Globus pallidus (tissue), 1 donor: ENCODE results near the gene SEC24C.
A peak's percentile ranks its signal among the peaks of the same experiment; 100 is the strongest.
"Not testable (repeated sequence)": the region's sequence is repeated elsewhere in the genome, so short reads cannot be mapped to it uniquely, and the experiment has no call there.

ENCODE experiments used
- DNase-seq: peaks from one replicate; pipeline ENCODE4 v3.0.0-alpha.2; 2015; ENCODE audit warnings: low spot score

The SEC24C gene, protein sequence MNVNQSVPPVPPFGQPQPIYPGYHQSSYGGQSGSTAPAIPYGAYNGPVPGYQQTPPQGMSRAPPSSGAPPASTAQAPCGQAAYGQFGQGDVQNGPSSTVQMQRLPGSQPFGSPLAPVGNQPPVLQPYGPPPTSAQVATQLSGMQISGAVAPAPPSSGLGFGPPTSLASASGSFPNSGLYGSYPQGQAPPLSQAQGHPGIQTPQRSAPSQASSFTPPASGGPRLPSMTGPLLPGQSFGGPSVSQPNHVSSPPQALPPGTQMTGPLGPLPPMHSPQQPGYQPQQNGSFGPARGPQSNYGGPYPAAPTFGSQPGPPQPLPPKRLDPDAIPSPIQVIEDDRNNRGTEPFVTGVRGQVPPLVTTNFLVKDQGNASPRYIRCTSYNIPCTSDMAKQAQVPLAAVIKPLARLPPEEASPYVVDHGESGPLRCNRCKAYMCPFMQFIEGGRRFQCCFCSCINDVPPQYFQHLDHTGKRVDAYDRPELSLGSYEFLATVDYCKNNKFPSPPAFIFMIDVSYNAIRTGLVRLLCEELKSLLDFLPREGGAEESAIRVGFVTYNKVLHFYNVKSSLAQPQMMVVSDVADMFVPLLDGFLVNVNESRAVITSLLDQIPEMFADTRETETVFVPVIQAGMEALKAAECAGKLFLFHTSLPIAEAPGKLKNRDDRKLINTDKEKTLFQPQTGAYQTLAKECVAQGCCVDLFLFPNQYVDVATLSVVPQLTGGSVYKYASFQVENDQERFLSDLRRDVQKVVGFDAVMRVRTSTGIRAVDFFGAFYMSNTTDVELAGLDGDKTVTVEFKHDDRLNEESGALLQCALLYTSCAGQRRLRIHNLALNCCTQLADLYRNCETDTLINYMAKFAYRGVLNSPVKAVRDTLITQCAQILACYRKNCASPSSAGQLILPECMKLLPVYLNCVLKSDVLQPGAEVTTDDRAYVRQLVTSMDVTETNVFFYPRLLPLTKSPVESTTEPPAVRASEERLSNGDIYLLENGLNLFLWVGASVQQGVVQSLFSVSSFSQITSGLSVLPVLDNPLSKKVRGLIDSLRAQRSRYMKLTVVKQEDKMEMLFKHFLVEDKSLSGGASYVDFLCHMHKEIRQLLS

DNA sequence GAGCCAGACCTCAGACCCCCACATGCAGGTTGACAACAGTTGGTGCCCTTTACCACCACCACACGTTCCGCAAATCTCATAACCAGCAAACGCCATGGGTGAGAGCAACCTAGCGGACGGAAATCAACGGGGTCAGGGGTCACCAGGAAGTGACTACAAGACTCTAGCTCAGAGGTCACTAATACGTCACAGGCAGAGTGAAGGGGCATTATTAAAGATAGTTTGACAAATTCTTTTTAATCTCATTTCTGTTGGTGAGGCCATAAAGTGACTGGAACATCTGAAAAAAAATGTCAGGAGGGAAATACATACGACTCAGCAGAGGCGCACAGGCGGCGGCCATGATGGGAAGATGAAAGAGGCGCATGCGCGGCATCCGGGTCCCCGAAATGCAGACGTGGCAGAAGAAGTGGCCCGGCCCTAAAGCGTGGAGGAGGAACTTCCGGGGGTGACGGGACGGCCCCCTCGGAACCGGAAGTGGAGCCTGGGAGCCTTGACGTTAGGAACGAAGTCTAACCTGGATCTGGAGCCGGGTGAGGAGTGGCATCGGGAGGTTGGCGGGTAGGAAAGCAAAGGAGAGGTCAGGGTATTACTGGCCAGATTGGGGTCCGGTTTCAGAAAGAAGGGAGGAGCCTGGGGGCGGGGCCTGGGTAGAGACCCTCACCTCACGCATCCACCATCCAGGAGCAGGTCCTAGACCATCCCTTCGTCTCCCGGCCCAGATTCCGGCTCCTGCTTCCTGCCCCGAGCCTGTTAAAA, at the start of gene SEC24C:
SEC24C (plus strand) TSS at position 468 of the 759 bp plus-strand sequence. CDS start 2,461 bp downstream, outside the sequence.
- peak; percentile 95 for DNase-seq

DNA sequence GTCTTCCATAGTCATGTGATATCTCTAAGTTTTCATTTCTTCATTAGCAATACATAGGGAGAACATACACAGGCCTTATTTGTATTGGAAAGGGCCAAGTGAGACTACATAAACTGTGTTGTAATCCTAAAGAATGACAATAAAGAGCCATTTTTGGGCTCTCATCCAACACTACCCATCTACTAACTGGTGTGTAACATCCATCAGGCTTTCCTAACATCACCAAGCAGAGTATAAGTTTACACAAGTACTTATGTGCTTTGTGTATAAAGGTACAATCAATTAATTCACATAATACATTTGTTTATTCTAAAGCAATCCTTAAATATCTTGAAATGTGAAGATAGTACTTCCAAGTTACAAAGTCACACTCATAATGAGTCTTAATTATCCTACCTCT, 48.9 kb upstream of the SEC24C start:
- not testable (repeated sequence) for DNase-seq

DNA sequence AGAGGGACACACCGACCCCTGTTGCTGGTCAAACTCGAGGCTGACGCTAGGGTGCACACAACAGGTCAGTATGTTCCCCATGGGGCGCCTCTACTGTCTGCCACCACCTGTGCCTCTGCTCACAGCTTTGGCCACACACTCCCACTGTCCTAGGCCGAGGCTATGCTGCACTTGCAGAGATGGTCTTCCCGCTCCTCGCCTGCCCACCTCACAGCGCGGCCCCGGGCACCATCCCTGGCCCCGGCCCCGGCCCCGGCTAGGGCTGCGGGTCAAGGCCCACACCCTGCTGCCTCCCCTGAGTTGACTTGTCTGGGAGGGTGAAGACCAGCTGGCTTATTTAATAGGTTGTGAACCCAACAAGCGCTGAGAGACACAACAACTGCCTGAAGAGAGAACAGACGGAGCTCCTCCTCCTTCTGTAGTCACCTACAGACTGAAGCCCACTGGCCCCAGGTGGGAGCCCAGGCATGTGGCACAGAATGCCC, 46.5 kb upstream of the SEC24C start, which contains the start of gene AGAP5:
AGAP5 (minus strand) TSS at position 435 of the 485 bp plus-strand sequence; CDS start at position 81, 354 bp downstream.
- not testable (repeated sequence) for DNase-seq

DNA sequence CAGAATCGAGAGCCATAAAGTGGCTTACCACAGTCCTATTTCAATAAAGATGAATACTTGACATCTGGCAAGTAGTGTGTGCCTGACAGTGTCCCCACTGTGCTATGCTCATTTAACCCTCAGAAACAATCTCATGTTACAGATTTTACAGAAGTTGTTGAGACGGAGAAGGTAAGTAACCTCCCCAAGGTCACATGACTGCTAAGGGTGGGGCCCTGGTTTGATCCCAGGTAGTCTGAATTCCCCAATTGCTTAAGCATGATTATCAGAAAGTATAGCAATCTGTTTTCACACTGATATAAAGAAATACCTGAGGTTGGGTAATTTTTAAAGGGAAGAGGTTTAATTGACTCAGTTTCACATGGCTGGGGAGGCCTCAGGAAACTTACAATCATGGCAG, 45.4 kb upstream of the SEC24C start:
- not testable (repeated sequence) for DNase-seq

DNA sequence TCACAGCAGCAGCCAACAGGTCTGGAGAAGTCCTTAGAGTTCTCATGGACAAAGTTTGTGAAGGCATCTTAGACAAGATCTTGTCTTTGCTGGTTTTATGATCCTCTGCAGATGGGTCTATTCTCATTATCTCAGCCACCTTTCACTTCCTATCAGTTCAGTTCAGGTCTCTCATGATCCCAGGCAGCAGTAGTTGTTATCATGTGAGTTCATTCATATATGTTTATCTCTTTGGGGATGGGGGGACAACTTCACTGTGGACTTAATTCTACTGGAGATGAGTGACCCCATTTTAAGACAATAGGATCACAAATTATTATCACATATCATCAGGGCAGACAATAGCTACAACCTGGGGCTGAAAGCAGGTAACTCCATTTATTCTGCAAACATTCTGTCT, 40.2 kb upstream of the SEC24C start:
- not testable (repeated sequence) for DNase-seq

DNA sequence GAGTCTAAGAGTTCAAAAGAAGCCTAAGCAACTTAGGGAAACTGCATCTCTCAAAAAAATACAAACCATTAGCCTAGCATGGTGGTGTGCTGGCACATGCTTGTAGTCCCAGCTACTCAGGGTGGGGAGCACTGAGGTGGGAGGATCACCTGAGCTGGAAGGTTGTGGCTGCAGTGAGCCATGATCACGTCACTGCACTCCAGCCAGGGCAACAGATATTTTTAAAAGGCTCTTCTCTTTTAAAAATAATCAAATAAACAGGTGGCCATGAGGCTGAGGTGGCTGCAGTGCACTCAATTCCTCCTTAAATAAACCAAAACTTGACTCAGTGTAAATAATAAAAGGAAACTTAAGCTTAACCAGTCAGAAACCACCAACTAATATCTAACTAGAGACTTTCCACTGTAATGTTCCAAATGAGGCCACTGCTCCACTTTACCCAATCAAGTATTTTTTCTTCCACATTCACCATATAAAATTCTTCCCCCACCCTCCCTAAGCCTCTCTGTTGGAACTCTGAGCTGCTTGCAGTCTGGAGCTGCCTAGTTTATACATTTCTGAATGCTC, 38.6 kb upstream of the SEC24C start:
- not testable (repeated sequence) for DNase-seq

DNA sequence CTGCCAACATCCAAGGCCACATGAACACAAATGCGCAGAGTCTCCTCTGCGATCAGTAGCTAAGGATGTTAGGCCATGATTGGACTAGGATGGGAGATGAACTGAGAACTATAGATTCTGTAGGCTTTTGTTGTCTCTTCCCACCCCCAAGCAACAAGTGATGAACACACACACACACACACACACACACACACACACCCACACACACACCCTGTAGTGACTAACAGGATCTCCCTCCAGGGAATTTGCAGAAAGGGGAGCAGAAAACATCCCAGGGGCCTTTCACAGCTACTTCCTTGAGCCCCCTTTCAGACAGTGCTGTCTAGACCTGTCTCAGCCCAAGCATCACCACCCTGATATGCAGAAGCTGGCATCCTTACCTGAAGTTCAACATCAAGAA, 37.7 kb upstream of the SEC24C start:
- DNase-seq: not testable (repeated sequence)

DNA sequence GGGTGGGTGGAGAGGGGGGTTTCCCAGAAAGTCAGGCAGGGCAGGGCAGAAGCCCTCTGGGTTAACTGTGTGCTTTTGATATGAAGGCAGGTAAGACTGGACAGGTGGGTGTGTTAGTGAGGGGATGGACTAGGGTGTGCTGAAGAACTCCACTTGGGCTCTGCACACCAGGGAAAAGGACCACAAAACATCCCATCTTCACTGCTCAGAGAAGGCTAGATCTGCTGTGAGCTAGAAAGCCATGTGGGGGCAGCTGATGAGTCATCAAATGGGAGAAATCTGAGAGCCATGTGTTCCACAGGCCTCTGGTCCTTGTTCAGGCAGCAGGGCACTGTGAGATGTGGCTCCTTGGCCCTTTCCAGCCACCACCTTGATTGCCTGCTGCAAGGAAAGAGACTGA, 36.5 kb upstream of the SEC24C start:
- DNase-seq: not testable (repeated sequence)

DNA sequence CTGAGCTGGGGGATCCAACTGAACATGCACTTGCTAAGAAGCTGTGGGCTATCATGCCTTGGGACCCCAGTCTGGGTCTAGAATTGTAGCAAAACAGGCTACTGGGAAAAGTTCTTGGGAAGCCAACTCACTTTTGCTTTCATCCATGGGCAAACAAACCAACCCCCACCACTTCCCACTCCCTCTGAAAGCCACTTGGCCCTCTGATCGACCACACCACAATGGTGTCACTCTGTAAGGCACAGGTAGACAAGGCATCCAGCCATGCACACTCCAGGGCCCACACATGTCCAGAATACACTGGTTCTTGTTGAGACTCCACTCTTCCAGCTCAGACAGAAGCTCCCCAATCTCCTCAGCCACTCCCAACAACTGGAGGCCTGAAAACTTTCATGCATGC, 36.0 kb upstream of the SEC24C start:
- DNase-seq: not testable (repeated sequence)

DNA sequence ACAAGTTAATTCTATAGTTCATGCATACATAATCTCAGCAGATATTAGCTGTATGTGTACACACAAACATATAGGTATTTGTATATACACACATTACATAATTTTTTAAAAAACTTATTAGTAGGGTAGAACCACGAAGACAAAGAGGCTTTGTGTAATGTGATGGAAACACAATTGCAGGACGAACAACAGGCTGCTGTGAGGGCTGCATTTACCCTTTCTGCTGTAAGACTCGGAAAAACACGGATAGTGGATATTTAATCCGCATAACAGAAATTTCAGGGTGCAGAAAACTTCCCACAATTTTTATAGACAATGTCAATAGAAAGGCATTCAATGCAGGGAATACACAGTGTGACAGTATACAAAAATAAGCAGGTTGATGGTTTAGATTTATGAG, 32.5 kb upstream of the SEC24C start:
- DNase-seq: peak; percentile 69

DNA sequence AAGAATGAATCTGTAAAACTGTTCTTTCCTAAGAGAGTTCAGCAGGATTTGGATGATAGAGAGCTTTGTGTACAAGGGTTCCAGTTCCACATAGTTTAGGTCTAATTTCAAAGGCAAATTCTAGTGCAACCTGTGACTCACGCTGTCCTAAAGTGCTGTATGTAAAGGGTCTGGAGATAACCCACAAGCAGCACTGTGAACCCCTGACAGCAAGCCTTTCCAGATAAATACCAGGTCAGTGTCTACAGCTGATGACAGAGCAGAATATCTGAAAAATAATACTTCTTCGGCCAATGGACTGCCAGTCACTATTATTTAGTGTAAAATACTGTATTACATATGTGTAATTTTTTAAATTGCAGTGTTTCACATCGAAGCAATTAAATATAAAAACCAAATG, 30.3 kb upstream of the SEC24C start:
- DNase-seq: not testable (repeated sequence)

DNA sequence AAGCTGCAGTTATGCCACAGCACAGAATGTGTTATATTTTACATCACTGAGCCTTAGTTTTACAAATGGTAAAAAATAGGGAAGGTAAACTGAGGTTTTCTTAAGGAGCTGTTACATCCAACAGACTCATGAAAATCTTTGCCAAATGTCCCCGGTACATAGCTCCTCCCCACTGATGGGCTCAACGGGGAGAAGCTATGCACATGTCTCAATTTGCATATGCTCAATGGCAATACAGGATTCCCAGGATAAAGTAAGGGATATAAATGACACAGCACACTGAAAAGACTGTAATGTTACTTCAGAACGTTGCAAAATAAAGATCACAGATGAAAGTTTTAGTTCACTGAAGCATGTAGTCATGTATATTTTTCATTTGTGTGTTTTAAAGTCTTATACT, 29.7 kb upstream of the SEC24C start:
- not testable (repeated sequence) for DNase-seq

DNA sequence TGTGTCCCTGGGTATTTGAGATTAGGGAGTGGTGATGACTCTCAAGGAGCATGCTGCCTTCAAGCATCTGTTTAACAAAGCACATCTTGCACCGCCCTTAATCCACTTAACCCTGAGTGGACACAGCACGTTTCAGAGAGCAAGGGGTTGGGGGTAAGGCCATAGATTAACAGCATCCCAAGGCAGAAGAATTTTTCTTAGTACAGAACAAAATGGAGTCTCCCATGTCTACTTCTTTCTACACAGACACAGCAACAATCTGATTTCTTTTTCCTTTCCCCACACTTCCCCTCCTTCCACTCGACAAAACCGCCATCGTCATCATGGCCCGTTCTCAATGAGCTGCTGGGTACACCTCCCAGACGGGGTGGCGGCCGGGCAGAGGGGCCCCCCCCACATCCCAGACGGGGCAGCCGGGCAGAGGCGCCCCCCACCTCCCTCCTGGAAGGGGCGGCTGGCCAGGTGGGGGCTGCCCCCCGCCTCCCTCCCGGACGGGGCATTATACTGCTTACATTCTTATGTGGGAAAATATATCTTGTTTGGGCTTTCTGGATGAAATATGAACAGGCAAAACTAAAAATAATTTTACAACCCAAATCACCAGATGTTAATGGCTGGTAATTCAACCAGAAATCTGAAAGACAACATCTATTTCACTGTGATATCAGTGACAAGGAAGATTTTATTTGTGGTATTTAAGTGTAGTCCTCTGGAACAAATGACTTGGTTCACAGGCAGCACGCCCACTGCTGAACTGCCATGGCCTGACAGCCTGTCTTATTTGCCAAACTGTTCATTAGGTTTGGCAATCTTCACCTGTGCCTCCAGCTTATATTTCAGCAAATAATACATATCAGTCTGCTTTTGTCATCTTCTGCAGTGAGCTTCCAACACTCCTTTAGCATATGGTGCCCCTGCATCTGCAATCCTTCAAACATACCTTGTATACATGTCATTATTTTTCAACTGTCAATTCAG, 28.7 kb upstream of the SEC24C start:
- not testable (repeated sequence) for DNase-seq

DNA sequence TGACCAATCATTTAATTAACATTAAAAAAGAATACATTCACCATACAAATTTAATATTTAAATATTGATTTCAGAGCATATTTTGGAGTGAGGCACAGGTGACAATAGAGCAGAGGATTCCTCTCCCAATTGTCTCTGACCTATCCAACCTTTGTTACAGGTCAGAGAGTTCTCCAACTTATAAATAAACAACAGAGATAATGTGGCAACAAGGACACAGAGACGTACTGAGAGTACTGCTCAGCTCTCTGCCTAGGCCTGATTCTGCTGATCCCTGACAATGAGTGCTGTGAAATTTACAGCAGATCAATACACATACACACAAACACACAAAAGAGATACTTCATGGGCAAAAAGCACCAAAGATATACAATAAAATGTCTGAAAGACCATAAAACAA, 27.9 kb upstream of the SEC24C start:
- no peak for DNase-seq

DNA sequence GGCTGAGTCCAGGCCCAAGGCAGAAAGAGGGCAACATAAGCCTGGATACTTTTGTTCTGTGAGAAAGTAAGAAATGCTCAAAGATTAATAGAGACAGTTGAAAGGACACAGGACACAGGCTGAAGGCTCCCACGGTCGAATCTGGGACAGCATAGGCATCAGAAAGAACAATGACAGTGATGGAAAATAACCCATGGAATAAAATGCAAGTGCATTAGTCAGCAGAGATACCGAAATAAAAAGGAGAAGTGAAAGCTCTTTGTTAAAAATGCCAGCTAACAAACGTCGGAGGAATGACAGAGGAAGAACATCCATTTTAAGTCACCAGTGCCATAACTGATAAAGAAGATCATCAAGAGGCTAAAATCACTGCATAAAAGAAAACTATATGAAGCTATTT, 26.6 kb upstream of the SEC24C start:
- peak; percentile 70 for DNase-seq

DNA sequence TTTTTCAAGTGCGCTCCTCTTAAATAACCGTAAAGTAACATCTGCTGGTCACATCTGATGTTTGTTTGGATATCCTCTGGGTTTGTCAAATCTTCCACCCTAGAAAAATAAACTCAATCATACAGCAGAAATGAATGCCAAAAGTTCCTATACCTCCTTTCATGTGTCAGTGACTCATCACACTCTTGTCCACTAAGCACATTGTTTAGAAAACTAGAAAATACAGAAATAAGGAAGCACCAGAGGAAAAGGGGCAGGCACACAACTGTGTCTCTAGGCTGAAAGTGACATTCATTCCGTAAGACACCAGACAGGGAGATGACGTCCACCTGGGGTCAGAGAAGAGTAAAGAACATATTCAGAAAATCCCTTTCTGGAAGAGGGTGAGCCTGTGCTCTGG, 23.6 kb upstream of the SEC24C start:
- DNase-seq: not testable (repeated sequence)

DNA sequence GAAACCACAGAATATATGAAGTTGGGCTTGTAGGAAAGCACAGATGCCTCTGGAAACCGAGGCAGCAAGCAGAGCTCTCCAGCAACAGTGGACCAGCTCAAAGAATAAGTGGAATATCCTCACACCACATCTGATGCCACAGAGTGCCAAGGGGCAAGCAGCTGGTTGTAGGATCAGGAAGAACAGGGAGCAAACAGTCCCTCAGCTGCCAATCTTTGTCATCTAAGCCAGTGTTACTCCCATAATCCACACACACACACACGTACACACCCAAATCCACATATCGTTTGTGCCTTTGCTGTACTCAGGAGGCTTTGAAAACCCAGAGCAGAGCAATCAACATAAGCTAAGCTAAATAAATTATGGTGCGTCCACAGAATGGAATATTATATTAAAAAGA, 20.7 kb upstream of the SEC24C start:
- no peak for DNase-seq

DNA sequence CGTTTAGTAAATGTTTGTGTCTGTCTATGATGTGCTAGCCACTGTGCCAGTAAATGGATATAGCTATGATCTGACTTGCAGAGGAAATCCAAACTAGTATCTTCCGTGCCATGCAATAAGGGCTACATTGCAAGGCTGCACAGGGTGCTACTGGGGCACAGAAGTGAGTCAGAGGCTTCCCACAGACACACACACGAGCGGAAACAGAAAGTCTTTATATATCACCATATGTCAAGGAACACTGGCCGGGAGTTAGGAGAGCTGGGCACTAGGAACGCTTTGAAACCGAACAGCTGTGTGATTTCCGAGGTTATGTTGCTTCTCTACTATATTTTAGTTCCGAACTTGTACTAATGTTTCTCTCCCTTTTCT, 14.4 kb upstream of the SEC24C start:
- not testable (repeated sequence) for DNase-seq

DNA sequence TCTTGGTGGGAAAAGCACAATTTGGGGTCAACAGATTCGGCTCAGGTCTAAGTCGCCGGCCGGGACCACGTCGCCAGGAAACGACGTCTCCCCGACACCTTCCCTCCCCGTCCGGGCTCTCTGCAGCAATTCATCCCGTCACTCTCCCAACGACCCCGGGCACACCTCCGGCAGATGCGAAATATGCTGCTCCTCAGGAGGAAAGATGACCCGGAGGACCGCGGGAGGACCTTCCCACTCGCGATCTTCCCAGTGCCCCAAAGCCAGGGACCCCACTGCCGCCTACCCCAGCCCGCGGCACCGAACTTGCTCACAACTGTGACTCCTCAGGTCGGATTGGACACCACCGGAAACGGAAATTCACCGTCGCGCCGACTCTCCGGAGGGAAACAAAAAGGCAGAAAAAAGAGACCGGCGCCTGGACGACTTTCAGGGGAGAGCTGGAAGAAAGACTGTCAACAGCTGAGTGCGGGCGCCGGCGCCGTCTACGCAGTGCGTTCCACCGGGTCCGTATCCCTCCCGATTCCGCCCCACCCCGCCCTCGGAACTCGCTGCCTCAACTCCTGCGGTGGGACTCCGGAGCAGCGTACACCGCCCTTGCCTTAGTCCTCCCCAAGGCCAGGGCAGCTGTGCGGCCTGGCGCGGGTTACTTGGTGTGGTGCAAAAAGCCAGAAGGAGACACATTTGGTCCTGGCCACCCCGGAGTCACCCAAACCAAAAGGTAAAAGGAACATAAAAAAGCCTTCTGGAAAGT, 13.8 kb upstream of the SEC24C start:
- DNase-seq: peak; percentile 85
